Measurements from ENCODE around the gene INPP4B.

GRCh38 chr4:142164767-142165500 is 681.2 kb downstream of the INPP4B start:
- TF ChIP-seq CTCF (IDR thresholded peaks at IDR 0.05; ENCODE audit: low read depth, low read length) (no peak), MYC (IDR thresholded peaks at IDR 0.05; ENCODE audit: low read depth, low read length) (no peak)

Measured in NB4 (cell line).